K562 (cell line): ENCODE results near the gene ENPP7. TPM values are rescaled to one million over a fixed set of nuclear protein-coding genes. Genes with fewer than 3 reads are reported as not detected.
A peak's percentile ranks its signal among the peaks of the same experiment; 100 is the strongest.

Experiments
- CBX8 ChIP-seq: fragments of 200-600 bp; sonication (generic); IDR thresholded peaks from 2 replicates; pipeline ENCODE4 v1.6.1; 2012; ENCODE audit warnings: borderline replicate concordance, mixed run types, low read depth, mild to moderate bottlenecking, moderate library complexity, mixed read lengths, low read length, control low read depth, inconsistent platforms; ENCODE audit not compliant: poor library complexity, severe bottlenecking; ENCODE audit errors: extremely low read depth
- EHMT2 ChIP-seq: fragments of 450-650 bp; IDR thresholded peaks from 2 replicates; pipeline ENCODE4 v1.6.1; 2018; ENCODE audit warnings: antibody characterized with exemption
- FOXA1 ChIP-seq: fragments of 450-650 bp; IDR thresholded peaks from 2 replicates; pipeline ENCODE4 v1.6.1; 2016; ENCODE audit warnings: mild to moderate bottlenecking, borderline replicate concordance
- ILF3 ChIP-seq: fragments of 450-650 bp; IDR thresholded peaks from 2 replicates; pipeline ENCODE4 v1.6.1; 2018; ENCODE audit warnings: antibody characterized with exemption, mild to moderate bottlenecking, moderate library complexity, borderline replicate concordance
- KDM2B ChIP-seq: fragments of 250-450 bp; sonication (Bioruptor Pico); IDR thresholded peaks from 2 replicates; pipeline ENCODE4 v1.8.0; 2021; ENCODE audit warnings: mild to moderate bottlenecking, moderate library complexity
- NFYB ChIP-seq: IDR thresholded peaks from 2 replicates; pipeline ENCODE4 v1.6.1; 2011; ENCODE audit warnings: mild to moderate bottlenecking, moderate library complexity; ENCODE audit not compliant: insufficient read length; ENCODE audit errors: extremely low read depth
- PHB2 ChIP-seq: fragments of 450-650 bp; IDR thresholded peaks from 2 replicates; pipeline ENCODE4 v1.6.1; 2017; ENCODE audit warnings: low read depth
- PYGO2 ChIP-seq: fragments of 450-650 bp; IDR thresholded peaks from 2 replicates; pipeline ENCODE4 v1.6.1; 2016; ENCODE audit warnings: mild to moderate bottlenecking, missing genetic modification characterization, moderate library complexity, missing compliant biosample characterization
- RBM14 ChIP-seq: fragments of 200-400 bp; formaldehyde crosslinking; IDR thresholded peaks from 2 replicates; pipeline ENCODE4 v1.6.1; 2018; ENCODE audit warnings: low read depth, mild to moderate bottlenecking, low read length, moderate library complexity, borderline replicate concordance; ENCODE audit not compliant: insufficient read depth
- TAF7 ChIP-seq: fragments of 450-650 bp; IDR thresholded peaks from 2 replicates; pipeline ENCODE4 v1.6.1; 2016; ENCODE audit warnings: missing genetic modification characterization, missing compliant biosample characterization
- TBL1XR1 ChIP-seq, 2 experiments: IDR thresholded peaks; 2 replicates each; pipeline ENCODE4 v1.6.1; 2012; ENCODE audit warnings: improper control_type of control experiment in 2 of 2, low read length in 2 of 2, mild to moderate bottlenecking in 1 of 2
- TCF3 ChIP-seq: sonication (generic); formaldehyde crosslinking; IDR thresholded peaks from 2 replicates; pipeline ENCODE4 v1.4.0; 2020; ENCODE audit warnings: mild to moderate bottlenecking, missing genetic modification reagents
- ZNF12 ChIP-seq: sonication (generic); formaldehyde crosslinking; IDR thresholded peaks from 2 replicates; pipeline ENCODE4 v1.4.0; 2020; ENCODE audit warnings: mild to moderate bottlenecking, missing genetic modification reagents
- ZNF639 ChIP-seq, 2 experiments: fragments of 200-800 bp in 1 of 2; sonication (Bioruptor generic) in 1 of 2; sonication (generic) in 1 of 2; formaldehyde crosslinking in 1 of 2; IDR thresholded peaks in 1 of 2; conservative IDR thresholded peaks in 1 of 2; 2 replicates each; pipeline versions ENCODE4 v1.5.0 to v1.6.1; 2016 to 2020; ENCODE audit warnings: missing compliant biosample characterization in 1 of 2, missing genetic modification characterization in 1 of 2, missing genetic modification reagents in 1 of 2
- ZNF766 ChIP-seq: fragments of 200-800 bp; sonication (Bioruptor generic); conservative IDR thresholded peaks from 2 replicates; pipeline ENCODE4 v1.6.1; 2016; ENCODE audit warnings: missing genetic modification characterization, missing compliant biosample characterization
- polyA plus RNA-seq, 8 experiments: library from polyadenylated mRNA; depleted of rRNA in 4 of 8; stranded (reverse) in 5 of 8; unstranded in 3 of 8; fragments of >200 nt; fragmentation: Nextera tagmentation in 2 of 8; fragmentation: Illumina TruSeq in 1 of 8; extraction: Ambion mirVana in 2 of 8; extraction: Trizol in 1 of 8; gene quantifications; 2 replicates each; pipeline versions ENCODE4 v1.2.1 to v1.2.3, GENCODE V29; 2011 to 2014; ENCODE audit warnings: inconsistent platforms in 1 of 8, missing spikeins in 1 of 8
- total RNA-seq, 7 experiments: library from RNA; depleted of rRNA in 6 of 7; stranded (reverse); fragments of >200 nt in 6 of 7; fragmentation: Illumina TruSeq in 2 of 7; extraction: Trizol in 2 of 7; gene quantifications; 2 replicates each; pipeline versions ENCODE4 v1.2.1 to v1.2.3, GENCODE V29; 2011 to 2021; ENCODE audit warnings: low replicate concordance in 1 of 7
- TF ChIP-seq, protein P1 (sequence below): fragments of 250-450 bp; sonication (Bioruptor Pico); IDR thresholded peaks from 2 replicates; pipeline ENCODE4 v1.5.0; 2021
- TF ChIP-seq, protein P2 (sequence below): fragments of 450-650 bp; formaldehyde crosslinking; IDR thresholded peaks from 2 replicates; pipeline ENCODE4 v1.4.0; 2020; ENCODE audit warnings: mild to moderate bottlenecking, mixed read lengths
- TF ChIP-seq, protein P3 (sequence below): fragments of 250-450 bp; sonication (Bioruptor Pico); IDR thresholded peaks from 2 replicates; pipeline ENCODE4 v1.6.1; 2021; ENCODE audit warnings: mild to moderate bottlenecking
- TF ChIP-seq, protein P4 (sequence below): fragments of 450-650 bp; IDR thresholded peaks from 2 replicates; pipeline ENCODE4 v1.6.1; 2016
- TF ChIP-seq, protein P5 (sequence below): sonication (generic); formaldehyde crosslinking; IDR thresholded peaks from 2 replicates; pipeline ENCODE4 v1.8.0; 2022; ENCODE audit warnings: missing genetic modification reagents, mild to moderate bottlenecking, borderline replicate concordance

Gene ENPP7
- total and polyA plus RNA-seq, 9 of the 15 experiments (the other 6 are each of a cell fraction or from before 2014, with no cell fraction given), result not detected

DNA sequence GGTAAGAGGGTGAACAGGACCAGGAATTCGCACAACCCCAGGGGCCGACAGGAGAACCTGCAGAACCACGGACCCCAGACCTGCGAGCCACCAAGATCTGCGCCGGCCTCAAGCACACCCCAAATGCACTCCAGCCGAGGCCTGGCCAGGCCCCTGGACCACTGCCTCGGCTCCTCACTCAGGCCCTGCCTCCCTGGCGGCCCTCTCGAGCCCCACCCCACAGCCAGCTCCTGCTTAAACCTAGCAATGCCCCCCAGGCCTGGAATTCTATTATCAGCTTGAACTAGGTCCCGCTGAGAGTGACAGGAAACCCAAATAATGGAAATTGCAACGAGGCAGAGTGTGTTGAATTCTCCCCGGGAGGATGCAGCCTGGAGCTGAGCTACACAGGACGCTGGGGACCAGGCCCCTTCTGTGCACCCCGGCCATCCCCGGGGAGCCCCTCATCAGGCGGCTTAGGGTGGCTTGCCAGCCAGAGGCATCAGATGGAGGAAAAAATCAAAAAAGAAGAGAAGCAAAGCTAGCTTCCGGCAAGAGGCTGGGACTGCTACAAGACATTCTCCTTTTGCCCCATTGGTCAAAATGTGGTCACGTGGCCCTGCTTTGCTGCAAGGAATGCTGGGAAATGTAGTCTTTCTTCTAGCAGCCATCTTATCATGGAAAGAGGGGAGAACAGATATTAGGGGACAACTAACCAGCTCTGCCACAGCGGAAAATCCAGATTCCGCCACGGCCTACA is 2.4 kb upstream of the ENPP7 start (continued):
- TF ChIP-seq, protein P1, sequence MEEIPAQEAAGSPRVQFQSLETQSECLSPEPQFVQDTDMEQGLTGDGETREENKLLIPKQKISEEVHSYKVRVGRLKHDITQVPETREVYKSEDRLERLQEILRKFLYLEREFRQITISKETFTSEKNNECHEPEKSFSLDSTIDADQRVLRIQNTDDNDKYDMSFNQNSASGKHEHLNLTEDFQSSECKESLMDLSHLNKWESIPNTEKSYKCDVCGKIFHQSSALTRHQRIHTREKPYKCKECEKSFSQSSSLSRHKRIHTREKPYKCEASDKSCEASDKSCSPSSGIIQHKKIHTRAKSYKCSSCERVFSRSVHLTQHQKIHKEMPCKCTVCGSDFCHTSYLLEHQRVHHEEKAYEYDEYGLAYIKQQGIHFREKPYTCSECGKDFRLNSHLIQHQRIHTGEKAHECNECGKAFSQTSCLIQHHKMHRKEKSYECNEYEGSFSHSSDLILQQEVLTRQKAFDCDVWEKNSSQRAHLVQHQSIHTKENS (CRISPR knock-in tag), result no peak
- TF ChIP-seq ZNF766 (CRISPR knock-in tag) (0 out of 2 replicates have a peak, but pooled peaks have one; percentile 25), EHMT2 (no peak), CBX8 (no peak), NFYB (peak; percentile 81), TCF3 (no peak), FOXA1 (no peak), TAF7 (tag) (no peak), PYGO2 (tag) (no peak), ZNF639 (CRISPR knock-in tag; conservative IDR thresholded peaks at IDR 0.05 in 1 of 2, IDR thresholded peaks at IDR 0.05 in 1 of 2) (no peak), ZNF12 (CRISPR knock-in tag) (no peak), KDM2B (CRISPR knock-in tag) (no peak), TBL1XR1 (IDR thresholded peaks at IDR 0.05; ENCODE audit: low read length in 2 of 2) (no peak), ILF3 (no peak), RBM14 (no peak), PHB2 (no peak)
- TF ChIP-seq, protein P2, sequence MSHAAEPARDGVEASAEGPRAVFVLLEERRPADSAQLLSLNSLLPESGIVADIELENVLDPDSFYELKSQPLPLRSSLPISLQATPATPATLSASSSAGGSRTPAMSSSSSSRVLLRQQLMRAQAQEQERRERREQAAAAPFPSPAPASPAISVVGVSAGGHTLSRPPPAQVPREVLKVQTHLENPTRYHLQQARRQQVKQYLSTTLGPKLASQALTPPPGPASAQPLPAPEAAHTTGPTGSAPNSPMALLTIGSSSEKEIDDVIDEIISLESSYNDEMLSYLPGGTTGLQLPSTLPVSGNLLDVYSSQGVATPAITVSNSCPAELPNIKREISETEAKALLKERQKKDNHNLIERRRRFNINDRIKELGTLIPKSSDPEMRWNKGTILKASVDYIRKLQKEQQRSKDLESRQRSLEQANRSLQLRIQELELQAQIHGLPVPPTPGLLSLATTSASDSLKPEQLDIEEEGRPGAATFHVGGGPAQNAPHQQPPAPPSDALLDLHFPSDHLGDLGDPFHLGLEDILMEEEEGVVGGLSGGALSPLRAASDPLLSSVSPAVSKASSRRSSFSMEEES (CRISPR knock-in tag), result peak; percentile 96
- TF ChIP-seq, protein P3, sequence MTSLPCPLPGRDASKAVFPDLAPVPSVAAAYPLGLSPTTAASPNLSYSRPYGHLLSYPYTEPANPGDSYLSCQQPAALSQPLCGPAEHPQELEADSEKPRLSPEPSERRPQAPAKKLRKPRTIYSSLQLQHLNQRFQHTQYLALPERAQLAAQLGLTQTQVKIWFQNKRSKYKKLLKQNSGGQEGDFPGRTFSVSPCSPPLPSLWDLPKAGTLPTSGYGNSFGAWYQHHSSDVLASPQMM (CRISPR knock-in tag), result no peak
- TF ChIP-seq, protein P4, sequence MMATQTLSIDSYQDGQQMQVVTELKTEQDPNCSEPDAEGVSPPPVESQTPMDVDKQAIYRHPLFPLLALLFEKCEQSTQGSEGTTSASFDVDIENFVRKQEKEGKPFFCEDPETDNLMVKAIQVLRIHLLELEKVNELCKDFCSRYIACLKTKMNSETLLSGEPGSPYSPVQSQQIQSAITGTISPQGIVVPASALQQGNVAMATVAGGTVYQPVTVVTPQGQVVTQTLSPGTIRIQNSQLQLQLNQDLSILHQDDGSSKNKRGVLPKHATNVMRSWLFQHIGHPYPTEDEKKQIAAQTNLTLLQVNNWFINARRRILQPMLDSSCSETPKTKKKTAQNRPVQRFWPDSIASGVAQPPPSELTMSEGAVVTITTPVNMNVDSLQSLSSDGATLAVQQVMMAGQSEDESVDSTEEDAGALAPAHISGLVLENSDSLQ, result no peak
- TF ChIP-seq, protein P5, sequence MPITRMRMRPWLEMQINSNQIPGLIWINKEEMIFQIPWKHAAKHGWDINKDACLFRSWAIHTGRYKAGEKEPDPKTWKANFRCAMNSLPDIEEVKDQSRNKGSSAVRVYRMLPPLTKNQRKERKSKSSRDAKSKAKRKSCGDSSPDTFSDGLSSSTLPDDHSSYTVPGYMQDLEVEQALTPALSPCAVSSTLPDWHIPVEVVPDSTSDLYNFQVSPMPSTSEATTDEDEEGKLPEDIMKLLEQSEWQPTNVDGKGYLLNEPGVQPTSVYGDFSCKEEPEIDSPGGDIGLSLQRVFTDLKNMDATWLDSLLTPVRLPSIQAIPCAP (CRISPR knock-in tag), result no peak
